Caki2 (cell line): ENCODE data around the gene NAV1. TPM values are rescaled to one million over a fixed set of nuclear protein-coding genes. Genes with fewer than 3 reads are reported as not detected.
A peak's percentile ranks its signal among the peaks of the same experiment; 100 is the strongest.
"Not testable (repeated sequence)": the region's sequence is repeated elsewhere in the genome, so short reads cannot be mapped to it uniquely, and the experiment has no call there.

Source experiments
- DNase-seq: peaks from one replicate; pipeline ENCODE4 v3.0.0-alpha.2; 2015; ENCODE audit warnings: low read depth
- in situ Hi-C: cut with HindIII; loops from 2 replicates; pipeline ENCODE4 v1.10.0; 2016; ENCODE audit warnings: low sequenced_read_pairs, low pct_unique_long_range_greater_than_20kb, mixed read lengths
- total RNA-seq: library from RNA; depleted of rRNA; stranded (reverse); fragments of >200 nt; shearing (Covaris generic); gene quantifications from 2 replicates; pipeline ENCODE4 v1.2.3, GENCODE V29; 2014; ENCODE audit warnings: low replicate concordance

Gene NAV1
- total RNA-seq, 1 experiment from 2014 or later: 18.0 TPM

DNA sequence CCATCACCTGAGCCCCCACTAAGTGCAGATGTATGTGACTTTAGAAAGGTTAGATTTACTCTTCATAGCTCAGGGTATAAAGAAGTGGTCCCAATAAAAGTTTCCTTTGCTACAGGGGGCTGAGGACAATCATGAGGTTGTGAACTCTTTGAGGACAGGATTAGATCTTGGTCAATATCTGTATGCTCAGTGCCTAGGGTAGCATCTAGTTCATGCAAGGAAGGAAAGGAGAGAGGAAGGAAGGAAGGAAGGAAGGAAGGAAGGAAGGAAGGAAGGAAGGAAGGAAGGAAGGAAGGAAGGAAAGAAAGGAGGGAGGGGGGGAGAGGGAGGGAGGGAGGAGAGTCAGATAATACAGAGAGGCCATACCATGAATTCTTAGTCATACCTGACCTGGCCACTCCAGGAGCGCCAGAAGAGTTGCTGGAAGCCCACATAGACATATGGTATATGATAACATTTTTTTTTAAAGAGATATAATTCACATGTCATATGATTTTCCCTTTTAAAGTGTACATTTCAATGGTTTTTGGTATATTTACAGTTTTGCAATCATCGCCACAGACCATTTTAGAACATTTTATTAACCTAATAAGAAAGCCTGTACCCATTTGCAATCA is 22.3 kb upstream of the NAV1 start:
- in situ Hi-C loops: no loop called here
- DNase-seq: no peak

DNA sequence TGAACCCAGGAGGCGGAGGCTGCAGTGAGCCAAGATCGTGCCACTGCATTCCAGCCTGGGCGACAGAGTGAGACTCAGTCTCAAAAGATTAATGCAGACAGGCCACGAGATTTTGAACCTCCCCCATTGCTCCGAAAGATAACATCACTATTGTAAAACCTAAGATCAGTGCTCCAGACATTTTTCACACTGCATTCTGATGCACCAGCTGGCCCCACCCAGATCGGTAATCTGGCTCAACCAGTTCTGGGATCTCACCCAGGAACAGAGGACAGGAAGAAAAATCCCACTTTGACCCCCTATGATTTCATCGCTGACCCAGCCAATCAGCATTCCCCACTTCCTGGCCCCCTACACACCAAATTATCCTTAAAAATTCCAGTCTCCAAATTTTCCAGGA is 21.3 kb upstream of the NAV1 start:
- in situ Hi-C loops: no loop called here
- DNase-seq: no peak

DNA sequence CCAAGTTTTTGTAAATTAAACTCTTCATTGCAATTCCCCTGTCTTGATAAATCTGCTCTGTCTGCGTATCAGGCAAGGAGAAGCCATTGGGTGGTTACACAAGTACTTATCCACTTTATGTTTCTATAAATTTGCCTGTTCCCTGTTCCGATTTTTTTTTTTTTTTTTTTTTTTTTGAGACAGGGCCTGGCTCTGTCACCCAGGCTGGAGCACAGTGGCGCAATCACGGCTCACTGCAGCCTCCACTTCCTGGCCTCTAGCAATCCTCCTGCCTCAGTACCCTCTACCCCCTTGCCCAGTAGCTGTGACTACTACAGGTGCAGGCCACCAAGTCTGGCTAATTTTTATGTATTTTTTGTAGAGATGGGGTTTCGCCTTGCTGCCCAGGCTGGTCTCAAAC is 20.9 kb upstream of the NAV1 start:
- in situ Hi-C loops: no loop called here

DNA sequence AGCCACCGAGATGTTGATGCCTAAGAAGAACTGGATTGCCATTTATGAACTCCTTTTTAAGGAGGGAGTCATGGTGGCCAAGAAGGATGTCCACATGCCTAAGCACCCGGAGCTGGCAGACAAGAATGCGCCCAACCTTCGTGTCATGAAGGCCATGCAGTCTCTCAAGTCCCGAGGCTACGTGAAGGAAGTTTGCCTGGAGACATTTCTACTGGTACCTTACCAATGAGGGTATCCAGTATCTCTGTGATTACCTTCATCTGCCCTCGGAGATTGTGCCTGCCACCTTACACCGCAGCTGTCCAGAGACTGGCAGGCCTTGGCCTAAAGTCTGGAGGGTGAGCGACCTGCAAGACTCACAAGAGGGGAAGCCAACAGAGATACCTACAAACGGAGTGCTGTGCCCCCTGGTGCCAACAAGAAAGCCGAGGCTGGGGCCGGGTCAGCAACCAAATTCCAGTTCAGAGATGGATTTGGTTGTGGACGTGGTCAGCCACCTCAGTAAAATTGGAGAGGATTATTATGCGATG is 18.8 kb upstream of the NAV1 start:
- in situ Hi-C loops, DNase-seq: not testable (repeated sequence)

More for the DNA sequence above, 20.9 kb upstream of the NAV1 start:
- DNase-seq: no peak

DNA sequence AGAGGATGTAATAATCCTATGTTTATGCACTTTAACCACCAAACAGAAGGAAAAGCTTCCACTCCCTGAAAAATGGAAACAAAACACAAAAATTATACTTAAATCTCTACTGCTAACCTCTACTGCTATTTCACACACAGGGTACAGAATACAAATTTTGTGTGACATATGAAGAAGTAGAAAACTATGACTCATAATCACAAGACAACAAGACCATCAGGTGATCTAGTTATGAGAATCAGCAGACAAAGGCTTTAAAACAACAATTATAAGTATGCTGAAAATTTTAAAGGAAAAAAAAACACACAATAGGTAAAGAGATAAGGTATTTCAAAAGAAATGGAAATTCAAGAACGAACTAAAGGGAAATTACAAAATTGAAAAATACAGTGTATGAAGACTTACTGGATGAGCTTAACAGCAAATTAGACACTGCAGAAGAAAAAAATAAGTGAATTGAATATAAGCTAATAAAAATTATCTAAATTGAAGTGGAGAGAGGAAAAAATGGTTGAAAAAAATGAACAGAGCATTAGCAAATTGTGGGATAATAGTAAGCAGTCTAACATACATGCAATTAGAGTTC is 13.6 kb upstream of the NAV1 start:
- no peak for DNase-seq
- in situ Hi-C loops: no loop called here

DNA sequence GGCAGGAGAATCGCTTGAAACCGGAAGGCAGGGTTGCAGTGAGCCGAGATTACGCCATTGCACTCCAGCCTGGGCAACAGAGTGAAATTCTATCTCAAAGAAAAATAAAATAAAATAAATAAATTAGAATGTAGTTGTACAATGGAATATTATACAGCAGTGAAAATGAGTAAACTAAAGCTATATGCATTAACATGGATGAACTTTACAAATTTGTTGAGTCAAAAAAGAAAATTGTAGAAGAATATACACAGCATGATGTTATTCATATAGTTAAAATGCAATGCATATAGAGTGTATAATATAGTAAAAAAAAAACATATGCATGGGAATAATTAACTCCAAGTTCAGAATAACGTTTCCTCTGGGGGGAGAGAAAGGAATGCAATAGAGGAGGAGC is 11.0 kb upstream of the NAV1 start:
- no peak for DNase-seq
- in situ Hi-C loops: no loop called here

DNA sequence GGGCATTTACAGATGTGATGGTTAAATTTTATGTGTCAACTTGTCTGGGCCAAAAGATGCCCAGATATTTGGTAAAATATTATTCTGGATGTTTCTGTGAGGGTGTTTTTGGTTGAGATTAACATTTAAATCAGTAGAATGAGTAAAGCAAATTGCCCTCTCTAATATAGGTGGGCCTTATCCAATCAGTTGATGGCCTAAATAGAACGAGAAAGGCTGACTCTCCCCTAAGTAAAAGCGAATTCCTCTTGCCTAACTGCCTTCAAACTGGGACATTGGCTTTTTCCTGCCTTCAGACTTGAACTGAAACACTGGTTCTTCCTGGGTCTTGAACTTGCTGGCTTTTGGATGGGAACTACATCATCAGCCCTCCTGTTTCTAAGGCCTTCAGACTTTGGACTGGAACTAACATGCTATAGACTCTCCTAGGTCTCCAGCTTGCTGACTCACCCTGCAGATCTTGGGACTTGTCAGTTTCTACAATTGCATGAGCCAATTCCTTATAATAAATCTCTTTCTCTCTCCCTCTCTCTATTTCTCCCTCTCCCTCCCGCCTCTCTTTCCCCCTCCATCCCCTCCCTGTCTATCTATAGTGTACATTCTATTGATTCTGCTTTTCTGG is 10.2 kb upstream of the NAV1 start:
- no peak for DNase-seq
- in situ Hi-C loops: no loop called here

DNA sequence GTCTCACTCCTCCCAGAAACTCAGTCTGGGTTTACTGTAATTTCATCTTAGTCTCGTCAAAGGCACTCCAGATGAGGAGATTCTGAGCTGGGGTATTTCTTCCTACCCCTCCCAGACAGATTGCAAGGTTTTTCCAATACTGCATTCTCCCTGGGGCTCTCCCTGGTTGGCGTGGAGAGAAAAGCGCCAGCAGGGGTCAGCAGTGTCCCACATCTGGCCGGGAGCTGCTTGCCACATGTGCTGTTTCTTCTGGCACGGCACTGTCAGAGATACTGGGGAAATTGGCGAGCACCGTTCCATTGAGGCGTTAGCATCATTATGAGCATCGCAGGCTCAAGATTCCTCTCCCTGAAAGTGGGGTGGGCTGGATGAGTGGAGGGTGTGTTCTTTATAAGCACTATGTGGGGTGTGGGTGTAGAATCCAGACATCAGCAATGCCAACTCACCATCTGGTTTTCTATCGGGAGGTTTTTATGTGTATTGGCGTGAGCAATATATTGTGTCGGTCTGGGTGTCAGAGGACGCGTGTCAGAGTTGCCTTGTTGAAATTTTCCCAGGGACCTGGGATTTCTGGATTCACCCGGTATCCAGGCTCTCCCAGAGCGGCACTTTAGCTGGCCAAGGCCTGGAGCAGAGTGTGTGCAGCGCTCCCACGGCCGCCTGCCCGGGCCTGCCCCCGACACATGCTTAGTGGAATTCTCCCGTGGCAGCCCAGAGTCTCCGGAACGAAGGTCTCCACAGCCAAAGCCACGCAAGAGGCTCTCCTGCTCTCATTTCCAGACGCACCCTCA is 8.0 kb upstream of the NAV1 start:
- DNase-seq: peak; percentile 72
- in situ Hi-C loops: no loop called here

DNA sequence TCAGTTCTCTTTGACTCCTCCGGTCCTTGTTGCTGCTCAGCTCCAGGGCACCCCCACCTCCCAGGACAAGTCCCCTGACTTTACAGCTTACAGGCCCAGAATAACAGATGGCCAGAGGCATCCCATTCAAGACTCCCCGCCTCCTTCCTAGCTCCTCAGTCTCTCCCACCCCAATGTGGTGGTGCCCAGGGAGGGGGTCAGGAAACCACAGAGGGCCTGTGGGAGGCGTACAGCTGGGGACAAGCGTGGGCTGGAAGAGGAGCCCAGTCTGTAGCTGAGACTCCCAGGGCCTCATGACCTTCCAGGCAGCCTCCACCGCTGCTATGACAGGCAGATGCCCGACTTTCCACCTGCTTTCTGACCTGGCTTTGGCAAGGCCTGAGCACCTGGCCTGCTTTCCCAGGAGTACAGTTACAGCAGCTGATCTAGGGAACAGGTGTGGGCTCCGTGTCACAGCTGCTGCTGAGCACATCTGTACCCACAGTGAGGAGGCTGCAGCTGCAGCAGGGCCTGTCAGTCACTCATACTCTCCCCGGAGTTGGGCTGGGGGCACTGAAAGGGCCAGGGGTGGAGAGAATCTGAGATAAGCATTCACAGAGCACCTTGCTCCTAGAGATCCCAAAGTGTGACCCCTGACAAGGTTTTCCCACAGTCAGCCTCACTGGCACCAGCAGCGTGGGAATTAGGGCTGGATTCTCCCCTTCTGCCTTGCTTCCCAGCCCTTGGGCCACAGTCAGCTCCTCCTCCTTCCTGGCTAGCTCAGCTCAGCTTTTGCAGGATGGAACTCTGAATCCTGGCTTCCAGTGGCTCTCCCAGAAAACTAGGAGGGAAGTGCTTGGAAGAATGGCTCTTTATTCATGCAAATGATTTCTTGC is 7.1 kb upstream of the NAV1 start:
- in situ Hi-C loops: no loop called here
- DNase-seq: no peak

DNA sequence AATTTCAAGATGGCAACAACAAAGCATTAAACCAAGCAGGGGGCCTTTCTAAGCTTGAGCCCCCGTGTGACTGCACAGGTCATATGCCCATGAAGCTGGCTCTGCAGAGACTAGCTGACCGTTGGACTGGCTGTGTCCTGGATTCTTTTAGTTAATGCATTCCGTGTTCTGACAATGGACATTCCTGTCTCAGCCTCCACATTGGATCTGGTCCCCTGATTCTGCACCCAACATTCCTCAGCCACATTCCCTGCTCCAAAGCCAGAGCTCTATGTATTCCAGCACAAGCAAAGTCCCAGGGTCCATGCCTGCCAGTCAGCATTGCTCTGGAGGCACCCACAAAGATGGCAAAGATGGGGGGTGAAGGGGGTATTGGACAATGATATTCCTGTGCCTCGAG is 5.1 kb upstream of the NAV1 start:
- no peak for DNase-seq
- in situ Hi-C loops: no loop called here

DNA sequence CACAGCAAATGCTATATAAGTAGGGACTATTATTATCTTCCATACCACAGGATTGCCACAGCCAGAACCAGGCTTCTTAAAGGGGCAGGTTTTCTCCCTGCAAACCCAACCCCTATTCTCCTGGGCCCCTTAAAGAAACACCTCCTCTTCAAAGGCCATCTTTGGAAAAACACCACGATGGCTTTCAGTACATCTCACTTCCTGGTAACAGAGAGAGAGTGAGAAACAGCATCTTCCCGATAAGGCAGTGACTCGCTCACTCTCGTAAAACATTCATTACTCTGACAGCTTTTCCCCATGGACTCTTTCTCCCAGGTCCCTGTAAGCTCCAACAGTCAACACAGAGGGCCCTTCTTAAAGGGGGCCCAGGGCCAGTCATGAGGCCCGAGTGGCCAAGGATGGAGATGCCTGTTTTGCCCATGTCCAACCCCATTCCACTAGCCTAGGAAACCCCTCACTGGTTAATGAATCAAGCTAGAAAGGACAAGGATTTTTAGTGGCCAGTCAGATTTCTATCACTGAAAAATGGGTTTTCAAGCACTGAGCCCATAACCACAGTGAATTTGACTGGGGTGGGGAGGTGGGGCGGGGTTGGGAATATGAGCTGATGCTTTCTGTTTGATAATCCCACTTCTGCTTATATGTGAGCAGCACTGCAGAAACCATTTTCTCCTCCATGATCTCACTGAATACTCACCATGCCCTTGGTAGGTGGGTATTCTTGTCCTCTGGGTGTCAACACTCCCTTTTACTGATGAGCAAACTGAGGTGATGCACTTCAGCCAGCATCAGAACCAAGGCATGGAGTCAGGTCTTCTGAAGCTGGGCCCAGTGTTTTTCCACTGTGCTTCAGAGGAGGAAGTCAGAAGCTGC is 3.6 kb upstream of the NAV1 start:
- peak; percentile 68 for DNase-seq
- in situ Hi-C loops: no loop called here

DNA sequence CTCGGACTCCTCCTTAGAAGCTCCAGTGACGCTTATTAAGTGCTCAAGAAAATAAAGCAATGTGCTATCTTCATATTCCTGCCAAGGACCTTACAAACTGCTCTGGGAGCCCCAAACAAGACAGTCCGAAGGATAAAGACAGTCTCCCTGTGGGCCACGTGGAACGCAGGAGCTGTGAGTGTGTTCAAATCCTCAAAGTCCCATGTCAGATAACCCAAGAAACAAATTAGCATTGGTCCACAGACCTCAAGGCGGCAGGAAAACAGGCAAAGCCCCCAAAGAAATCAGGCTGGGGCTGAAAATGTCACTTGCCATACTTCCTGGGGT is 3.0 kb upstream of the NAV1 start:
- DNase-seq: no peak
- in situ Hi-C loops: no loop called here

DNA sequence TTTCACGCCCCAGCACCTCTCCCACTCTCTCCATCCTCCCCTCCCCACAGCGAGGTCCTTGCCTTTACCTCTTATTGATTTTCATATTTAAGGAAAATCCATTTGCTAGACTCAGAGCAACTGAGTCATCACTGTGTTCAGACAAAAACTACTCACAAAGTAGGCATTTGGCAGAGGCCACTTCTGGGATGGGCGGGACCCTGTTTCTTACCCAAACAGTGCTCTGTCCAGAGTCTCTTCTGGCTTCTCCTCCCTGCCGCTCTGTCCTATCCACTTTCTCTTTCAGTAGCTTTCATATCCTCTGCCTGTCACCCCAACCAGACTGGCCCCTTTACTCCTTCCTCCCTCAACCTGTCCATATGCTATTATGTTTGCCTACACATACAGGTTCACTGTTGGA is 2.4 kb upstream of the NAV1 start:
- peak; percentile 30 for DNase-seq
- in situ Hi-C loops: no loop called here

DNA sequence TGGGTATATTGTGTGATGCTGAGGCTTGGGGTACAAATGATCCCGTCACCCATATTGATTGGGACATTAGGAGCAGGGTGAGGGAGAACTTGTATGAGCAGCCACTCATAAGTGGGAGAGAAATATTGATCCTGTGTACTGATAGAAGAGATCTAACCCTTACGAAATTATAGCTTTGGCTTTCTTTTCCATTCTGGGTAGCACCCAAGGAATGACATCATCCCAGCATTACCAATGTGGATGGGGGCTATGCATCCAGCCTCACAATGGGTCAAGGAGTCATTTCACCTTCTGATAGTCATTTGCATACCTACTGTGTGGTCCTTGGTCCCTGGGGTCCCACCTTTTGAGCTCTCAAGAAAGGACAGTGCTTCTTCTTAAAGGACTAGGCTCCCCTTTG is 1.9 kb upstream of the NAV1 start:
- in situ Hi-C loops: no loop called here
- no peak for DNase-seq

DNA sequence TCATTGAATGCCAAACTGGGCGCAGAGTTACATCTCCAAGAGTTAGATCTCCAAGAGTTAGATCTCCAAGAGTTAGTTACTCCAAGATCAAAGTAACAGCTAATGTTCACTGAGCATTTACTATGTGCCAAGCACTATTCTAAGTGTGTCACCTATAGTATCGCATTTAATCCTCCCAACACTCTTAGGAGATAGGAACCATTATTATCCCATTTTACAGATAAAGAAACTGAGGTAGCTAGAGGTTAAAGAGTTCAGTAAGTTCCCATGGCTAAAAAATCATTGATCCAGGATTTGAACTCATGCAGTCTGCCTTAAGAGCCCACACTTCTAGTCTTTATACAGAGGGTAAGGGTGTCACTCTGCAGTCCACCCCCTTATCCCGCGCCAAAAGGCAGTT is 1.5 kb upstream of the NAV1 start:
- in situ Hi-C loops: no loop called here
- DNase-seq: no peak

DNA sequence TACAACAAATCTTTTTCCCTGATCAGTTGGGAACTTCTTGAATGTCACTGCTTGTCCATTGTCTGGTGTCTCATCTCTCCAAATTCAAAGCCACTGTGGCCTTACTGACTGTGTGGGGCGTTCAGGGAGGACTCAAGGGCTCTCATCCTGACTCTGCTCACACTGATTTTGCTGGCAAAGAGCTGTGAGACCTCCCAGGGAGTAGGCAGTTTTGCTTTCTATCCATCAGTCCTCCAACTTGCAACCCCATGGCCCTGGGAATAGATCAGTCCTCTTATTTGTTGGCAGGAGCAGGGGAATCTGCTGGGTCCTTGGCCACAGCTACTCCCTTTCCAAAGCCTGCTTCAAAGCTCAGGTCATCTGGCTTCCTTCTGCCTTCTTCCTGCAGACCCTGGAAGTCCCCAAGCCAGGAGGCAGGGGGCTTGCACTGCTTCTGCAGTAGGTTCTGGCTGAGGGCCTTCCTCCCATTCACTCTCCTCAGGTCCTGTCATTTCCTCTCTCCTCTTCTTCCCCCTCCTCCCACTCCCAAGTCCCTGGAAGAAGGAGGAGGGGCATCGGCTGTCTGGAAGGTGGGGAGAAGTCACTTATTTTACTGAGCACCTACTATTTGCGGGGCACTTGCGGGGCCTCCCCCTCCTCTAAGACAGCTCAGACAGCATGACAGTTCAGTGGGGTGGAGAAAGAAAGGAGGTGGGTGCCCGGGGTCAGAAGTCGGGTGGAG is 876 bp upstream of the NAV1 start:
- in situ Hi-C loops: no loop called here

More for the DNA sequence above, 876 bp upstream of the NAV1 start:
- DNase-seq: peak; percentile 69
